AG09319 (cell line): ENCODE data around the gene GSAP.

Experiments
- DNase-seq: peaks from one replicate; pipeline ENCODE4 v3.0.0-alpha.2; 2010; ENCODE audit warnings: low read depth; ENCODE audit errors: extremely low read depth
- TF ChIP-seq, protein P1 (sequence below): IDR thresholded peaks from 2 replicates; pipeline ENCODE4 v1.5.1; 2011; ENCODE audit warnings: low read depth, mild to moderate bottlenecking, inconsistent platforms, low read length, moderate library complexity

Gene GSAP

GRCh38 chr7:77327932-77328628 is 88.1 kb downstream of the GSAP start:
- TF ChIP-seq, protein P1, sequence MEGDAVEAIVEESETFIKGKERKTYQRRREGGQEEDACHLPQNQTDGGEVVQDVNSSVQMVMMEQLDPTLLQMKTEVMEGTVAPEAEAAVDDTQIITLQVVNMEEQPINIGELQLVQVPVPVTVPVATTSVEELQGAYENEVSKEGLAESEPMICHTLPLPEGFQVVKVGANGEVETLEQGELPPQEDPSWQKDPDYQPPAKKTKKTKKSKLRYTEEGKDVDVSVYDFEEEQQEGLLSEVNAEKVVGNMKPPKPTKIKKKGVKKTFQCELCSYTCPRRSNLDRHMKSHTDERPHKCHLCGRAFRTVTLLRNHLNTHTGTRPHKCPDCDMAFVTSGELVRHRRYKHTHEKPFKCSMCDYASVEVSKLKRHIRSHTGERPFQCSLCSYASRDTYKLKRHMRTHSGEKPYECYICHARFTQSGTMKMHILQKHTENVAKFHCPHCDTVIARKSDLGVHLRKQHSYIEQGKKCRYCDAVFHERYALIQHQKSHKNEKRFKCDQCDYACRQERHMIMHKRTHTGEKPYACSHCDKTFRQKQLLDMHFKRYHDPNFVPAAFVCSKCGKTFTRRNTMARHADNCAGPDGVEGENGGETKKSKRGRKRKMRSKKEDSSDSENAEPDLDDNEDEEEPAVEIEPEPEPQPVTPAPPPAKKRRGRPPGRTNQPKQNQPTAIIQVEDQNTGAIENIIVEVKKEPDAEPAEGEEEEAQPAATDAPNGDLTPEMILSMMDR = no peak; the same call in 1 of the 2 replicates
- no peak for DNase-seq

DNA sequence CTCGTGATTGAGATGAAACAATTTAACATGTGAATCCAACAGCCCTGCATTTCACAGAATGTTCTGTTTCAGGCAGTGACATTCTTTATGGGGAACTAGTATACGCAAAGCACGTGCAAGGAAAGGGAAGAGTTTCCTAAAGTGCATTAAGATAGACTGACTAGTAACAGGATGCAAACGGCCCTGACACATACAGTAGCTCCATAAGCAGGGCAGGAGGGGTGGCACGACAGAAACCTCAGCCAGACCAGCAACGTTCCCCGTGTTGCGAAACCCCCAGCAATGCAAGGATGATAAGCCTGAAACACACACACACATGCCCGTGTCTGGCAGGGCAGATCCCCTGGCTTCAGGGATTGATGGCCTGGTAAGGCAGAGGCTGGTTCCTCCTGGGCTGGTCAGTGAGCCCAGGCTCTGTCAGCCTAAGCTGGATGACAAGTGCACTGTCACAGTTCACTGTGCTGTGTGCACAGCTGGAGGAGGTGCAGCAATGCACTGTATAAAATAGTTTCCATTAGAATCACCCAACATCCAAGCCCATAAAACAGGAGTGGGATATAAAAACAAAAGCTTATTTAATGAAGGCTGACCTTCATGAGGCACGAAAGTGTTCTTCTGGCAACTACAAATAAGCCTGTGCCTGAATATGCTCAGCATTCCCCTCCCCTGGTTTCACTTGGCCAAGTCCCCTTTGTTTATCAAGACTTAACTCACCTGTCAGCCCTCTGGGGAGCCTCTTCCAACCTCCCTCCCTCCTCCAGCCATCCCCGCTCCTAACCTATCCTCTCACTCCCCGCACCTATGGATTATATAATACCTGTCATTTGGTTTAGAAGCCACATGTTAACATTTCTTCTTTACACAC is 88.8 kb downstream of the GSAP start:
- TF ChIP-seq, protein P1 = no peak
- DNase-seq = peak; percentile 20

DNA sequence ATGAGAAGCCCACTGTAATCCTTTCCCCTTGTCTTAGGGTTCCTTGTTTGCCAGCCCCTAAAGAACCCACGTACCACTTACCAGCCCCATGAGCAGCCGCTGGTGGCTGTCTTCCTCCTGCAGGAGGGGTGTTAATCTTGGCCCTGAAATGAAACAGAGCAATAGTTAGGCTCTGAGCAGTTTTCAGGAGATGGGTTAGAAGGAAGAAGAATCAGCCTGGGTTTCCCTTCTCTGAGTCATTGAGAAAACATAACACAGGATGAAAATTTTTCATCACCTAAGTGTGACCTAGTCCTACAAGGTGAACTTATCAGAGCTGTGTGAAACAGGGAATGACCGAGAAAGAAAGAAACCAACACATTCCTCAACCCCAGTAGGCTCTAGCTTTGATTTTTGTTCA is 90.0 kb downstream of the GSAP start:
- TF ChIP-seq, protein P1 = no peak
- DNase-seq = no peak

DNA sequence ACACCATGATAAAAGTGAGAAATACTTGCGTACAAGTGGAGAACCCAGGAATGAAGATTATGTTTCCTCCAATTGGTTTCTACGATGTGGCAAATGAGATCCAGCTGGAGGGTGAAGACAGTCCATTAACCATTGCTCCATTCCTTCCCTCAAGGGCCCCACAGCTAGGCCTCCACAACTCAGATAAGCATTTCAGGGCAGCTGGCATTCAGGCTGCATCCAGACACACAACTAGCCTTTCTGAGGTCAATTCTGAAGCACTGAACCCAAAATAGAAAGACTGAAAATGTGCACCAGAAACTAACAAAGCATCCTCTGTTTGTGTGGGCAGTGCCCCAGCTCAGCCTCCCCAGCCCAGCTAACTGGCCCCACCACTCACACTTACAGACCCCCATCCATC is 94.8 kb downstream of the GSAP start:
- TF ChIP-seq, protein P1 = no peak
- peak; percentile 31 for DNase-seq

DNA sequence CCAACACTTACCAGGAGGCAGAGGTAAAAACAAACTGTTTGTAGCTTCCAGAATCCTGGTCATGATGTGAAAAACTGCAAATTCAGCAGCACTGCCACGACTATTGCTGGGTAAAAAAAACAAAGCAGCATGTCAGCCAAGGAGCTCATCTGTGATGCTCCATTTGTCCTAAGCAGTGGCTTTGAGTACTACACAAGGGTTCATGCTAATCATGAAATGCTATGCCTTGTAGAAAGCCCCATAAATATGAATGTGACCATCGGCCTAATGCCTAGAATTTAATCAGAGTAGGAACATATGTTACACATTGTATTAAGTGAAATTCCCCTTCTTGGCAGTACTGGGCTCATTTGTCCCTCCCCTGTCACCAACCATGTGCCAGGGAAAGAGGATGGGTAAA is 95.4 kb downstream of the GSAP start:
- DNase-seq = no peak
- TF ChIP-seq, protein P1 = no peak

DNA sequence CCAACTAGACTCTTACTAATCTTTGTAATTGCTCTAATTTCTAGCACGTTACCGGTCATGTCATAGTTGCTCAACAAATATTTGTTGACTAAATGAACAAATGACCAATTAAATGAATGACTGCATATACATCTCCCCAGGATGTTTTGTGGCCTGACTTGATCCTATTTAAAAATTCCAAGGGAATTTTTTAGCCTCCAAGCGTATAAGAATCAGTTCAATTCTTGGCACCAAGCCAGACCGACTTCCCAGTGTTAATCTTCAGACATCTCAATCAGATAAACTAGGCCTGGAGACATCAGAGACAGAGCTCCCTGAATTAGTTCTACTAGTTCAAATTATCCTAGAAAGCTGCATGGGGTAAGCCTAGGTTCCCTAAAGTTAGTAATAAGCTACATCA is 96.0 kb downstream of the GSAP start:
- DNase-seq = no peak
- TF ChIP-seq, protein P1 = no peak

GRCh38 chr7:77318019-77318418 is 98.1 kb downstream of the GSAP start:
- TF ChIP-seq, protein P1 = no peak

More at GRCh38 chr7:77318019-77318418, 98.1 kb downstream of the GSAP start:
- no peak for DNase-seq
